GM15510 (cell line): Measurements from ENCODE around the gene UBC.

ENCODE experiments used
- POLR2A ChIP-seq: IDR thresholded peaks from 3 replicates; pipeline ENCODE4 v1.6.1; 2011; ENCODE audit warnings: borderline replicate concordance; ENCODE audit not compliant: insufficient read length; ENCODE audit errors: extremely low read depth

Gene UBC

DNA sequence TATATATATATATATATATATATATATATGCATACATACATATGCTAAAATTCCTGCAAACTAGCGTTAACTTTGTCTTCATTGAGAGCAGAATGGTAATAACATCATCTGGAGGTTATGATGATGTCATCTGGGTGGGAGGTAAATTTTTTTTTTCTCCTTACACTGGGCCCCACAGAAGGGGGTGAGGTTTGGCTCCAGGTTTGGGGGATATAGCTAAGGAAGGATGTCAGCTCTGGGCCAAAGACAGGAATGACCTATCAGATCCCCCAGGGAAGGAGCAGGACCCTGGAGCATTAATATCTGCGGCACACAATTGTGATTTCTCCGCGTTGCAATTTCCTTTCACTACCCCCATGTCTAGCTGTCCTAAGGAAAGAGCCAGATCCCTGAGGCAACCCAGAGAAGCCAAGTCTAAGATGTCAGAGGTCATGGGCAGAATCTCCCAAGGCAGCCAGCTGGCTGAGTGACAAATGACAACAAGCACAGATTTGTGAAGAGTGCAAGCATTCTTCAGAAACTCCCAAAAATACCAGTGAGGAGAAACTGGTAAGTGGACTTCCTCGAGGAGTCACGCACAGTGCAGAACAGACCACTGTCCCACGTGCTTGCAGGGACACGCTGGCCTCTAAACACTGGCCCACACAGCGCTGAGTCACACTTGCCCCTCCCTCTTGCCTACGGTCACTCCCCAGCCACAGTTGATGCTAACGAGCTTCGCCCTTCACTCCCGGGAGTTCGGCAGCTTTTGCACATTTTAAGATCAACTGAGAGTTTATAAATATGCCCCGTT, 9.9 kb downstream of the UBC start:
- no peak for TF ChIP-seq POLR2A

DNA sequence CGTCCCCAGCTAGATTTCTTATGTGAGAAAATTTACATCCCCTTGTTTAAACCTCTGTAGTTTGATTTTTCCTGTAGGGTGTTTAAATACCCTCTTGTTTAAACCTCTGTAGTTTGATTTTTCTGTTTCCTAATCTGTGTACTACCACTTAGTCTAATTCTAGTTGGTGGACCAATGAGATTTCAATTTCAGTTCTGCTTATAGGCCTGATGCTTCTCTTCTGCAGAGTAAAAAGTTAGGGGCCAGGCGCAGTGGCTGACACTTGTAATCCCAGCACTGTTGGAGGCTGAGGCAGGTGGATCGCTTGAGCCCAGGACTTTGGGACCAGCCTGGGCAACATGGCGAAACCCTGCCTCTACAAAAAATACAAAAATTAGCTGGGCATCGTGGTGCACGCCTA, 11.5 kb downstream of the UBC start:
- no peak for TF ChIP-seq POLR2A

DNA sequence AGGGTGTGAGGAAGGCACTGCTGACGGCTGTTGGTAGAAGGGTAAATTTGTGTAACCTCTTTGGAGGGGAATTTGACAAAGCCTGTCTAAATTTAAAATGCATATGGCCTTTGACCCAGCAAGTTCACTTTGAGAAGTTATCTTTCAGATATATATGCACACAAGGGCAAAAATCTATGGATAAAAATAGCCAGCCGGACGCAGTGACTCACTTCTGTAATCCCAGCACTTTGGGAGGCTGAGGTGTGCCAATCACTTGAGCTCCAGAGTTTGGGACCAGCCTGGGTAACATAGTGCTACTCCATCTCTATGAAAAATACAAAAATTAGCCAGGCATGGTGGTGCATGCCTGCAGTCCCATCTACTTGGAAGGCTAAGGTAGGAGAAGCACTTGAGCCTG, 13.4 kb downstream of the UBC start:
- TF ChIP-seq POLR2A = no peak

GRCh38 chr12:124898923-124899294, 15.5 kb downstream of the UBC start:
- no peak for TF ChIP-seq POLR2A

GRCh38 chr12:124898200-124898922, 16.1 kb downstream of the UBC start:
- no peak for TF ChIP-seq POLR2A

- no peak for TF ChIP-seq POLR2A
Measured at GRCh38 chr12:124896461-124896860, 18.0 kb downstream of the UBC start.

GRCh38 chr12:124893792-124894516, 20.5 kb downstream of the UBC start:
- no peak for TF ChIP-seq POLR2A

- TF ChIP-seq POLR2A = no peak
Measured at GRCh38 chr12:124888260-124888659, 26.2 kb downstream of the UBC start.

- no peak for TF ChIP-seq POLR2A
Measured at GRCh38 chr12:124884587-124885438, 29.6 kb downstream of the UBC start.

DNA sequence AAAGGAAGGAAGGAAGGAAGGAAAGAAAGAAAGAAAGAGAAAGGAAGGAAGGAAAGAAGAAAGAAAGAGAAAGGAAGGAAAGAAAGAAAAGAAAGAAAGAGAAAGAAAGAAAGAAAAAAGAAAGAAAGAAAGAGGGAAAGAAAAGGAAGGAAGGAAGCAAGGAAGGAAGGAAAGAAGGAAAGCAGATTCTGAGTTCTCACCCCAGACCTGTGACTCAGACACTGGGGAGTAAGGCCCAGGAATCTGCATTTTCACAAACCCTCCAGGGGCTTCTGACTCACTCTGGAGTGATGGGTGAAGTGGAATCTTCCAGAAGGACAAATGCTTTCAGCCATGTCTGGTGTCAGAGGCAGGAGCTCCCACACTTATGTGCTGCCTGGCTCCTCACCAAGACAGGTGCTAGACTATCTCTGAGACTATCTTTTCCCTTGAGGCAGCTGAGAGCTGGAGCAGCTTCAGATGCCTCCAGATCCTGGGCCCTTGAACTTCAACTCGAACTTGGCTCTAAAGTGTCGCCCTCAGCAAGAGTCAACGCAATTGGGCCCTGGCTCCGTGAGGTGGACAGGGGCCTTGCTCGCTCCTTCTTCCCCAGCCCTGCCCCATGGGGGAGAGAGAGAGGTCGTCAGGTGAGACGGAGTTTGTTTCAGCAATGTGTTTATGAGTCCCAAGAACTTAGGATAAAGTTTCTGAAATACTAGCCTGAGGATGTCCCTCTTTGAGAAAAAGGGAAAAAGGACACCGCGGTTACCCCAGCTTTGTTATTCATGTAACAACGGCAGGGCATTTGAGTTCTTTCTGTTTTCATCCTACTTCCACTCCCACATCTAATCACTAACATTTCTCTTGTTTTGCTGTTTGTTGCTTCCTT, 31.0 kb downstream of the UBC start:
- no peak for TF ChIP-seq POLR2A

- no peak for TF ChIP-seq POLR2A
Measured at GRCh38 chr12:124881123-124881522, 33.3 kb downstream of the UBC start.

DNA sequence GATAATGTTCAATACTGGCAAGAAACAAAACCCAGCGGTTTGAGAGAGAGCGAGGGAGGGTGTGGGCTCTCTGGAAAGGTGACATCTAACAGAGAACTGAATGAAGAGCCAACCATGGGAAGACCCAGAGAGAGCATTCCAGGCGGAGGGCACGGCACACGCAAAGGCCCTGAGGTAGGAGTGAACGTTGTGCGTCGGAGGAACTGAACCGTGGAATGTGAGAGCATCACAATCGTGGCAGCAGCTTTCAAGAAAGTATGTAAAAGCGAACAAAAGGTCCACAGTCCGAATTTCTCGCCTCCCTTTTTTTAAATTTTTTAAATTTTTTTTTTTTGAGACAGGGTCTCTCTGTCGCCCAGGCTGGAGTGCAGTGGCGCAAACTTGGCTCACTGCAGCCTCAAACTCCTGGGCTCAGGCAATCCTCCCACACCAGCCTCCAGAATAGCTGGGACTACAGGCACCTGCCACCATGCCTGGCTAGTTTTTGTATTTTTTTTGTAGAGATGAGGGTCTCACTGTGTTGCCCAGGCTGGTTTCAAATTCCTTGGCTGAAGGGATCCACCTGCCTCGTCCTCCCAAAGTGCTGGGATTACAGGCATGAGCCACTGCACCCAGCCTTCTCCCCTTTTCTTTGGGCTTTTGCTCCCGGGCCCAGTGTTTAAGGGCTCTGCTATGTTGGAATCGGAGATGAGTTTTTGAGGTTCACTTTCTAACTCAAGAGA, 35.5 kb downstream of the UBC start:
- TF ChIP-seq POLR2A = no peak

GRCh38 chr12:124877423-124877822, 37.0 kb downstream of the UBC start:
- no peak for TF ChIP-seq POLR2A

DNA sequence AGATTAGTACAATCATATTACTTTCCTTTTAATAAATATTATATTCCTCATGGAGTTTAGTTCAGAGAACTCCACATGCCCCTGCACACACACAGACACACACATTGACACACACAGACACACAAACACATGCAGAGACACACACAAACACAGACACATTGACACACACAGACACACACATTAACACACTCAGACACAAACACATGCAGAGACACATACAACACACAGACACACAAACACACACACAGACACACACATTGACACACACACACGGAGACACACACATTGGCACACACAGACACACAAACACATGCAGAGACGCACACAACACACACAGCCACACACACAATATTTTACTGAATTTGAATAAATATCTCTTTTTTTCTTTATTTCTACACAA, 38.3 kb downstream of the UBC start:
- no peak for TF ChIP-seq POLR2A

GRCh38 chr12:124875803-124876132, 38.7 kb downstream of the UBC start:
- TF ChIP-seq POLR2A = no peak
